Stimulated activated CD4-positive, alpha-beta T cell treated with anti-CD3 and anti-CD28 coated beads, TNF-alpha, amount 100 ng/mL, for 1 hour (primary cell): Measurements from ENCODE around the gene ALDOC.
"Not testable (repeated sequence)": the region's sequence is repeated elsewhere in the genome, so short reads cannot be mapped to it uniquely, and the experiment has no call there.

Experiments used
- DNase-seq, 3 donors: peaks; one replicate each; pipeline ENCODE4 v3.0.0-alpha.2; 2020; ENCODE audit warnings: low read depth in 3 of 3, low spot score in 1 of 3

The ALDOC gene

GRCh38 chr17:28584434-28584833, 7.7 kb upstream of the ALDOC start:
- DNase-seq: no peak

GRCh38 chr17:28582513-28582912, 5.8 kb upstream of the ALDOC start:
- DNase-seq: no peak

GRCh38 chr17:28580959-28581358, 4.3 kb upstream of the ALDOC start:
- no peak for DNase-seq

GRCh38 chr17:28579526-28579925, 2.8 kb upstream of the ALDOC start:
- DNase-seq: no peak

GRCh38 chr17:28578246-28579195, 1.8 kb upstream of the ALDOC start:
- no peak for DNase-seq

DNA sequence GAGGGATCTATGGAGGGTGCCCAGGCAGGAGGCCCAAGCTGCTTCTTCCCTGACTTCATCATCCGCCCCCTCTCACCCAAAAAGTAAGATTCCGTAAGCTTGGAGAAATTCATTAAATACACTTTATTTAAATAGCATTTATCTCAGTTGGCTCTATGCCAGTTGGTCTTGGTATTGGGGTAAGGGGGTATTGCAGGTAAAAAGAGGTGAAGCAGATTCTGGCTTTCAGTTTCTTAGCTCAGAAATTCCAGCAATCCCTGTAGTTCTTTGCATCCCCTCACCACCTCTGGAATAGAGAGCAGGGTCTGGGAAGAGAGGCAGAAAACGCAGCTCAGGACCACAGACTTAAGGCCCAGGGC, 750 bp upstream of the ALDOC start:
- no peak for DNase-seq

DNA sequence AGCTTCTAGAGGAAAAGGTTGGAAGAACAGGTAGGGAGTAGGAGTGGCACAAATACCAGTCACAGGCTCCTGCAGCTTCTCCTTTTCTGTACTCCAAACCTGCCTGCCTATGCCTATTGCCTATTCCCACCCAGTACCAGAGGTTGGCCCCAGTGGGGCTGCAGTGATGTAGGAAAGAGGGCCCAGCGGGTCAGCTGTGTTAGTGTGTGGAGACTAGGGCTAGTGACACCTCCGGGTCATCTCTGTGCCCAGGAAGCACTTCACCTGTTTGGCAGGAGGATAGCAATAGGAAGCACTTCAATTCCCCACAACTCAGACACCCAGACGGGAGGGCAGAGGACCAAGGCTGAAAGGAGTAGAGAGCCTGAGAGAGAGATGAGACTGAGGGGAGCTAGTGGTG, 679 bp downstream of the ALDOC start:
- DNase-seq: not testable (repeated sequence)

DNA sequence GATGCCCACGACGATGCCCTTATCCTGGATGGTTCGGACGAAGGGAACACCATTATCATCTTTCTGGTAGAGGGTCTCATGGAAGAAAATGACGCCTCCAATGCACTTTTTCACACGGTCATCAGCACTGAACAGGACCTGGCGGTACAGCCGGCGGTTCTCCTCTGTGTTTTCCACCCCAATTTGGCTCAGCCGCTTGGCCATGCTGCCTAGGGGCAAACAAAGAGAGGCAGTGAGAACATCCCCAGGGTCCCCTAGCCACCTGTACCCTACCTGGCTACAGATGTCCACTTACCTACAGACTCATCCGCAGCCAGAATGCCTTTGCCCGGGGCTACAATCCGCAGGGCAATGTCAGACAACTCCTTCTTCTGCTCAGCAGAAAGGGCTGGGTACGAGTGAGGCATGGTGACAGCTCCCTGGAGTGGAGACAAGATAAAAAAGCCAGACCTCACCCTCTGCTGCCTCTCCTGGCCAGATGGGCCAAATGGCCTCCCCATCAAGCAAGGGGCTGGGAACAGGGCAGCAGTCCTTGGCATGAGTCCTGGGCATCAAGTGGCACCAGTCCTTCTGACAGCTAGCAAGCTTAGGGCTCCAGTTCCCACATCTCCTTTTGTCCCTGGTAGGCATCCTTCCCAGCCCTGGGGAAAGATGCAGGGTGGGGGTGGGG, 1.4 kb downstream of the ALDOC start:
- DNase-seq: no peak

- DNase-seq: no peak
Observed at GRCh38 chr17:28574526-28574925, 2.2 kb downstream of the ALDOC start.

DNA sequence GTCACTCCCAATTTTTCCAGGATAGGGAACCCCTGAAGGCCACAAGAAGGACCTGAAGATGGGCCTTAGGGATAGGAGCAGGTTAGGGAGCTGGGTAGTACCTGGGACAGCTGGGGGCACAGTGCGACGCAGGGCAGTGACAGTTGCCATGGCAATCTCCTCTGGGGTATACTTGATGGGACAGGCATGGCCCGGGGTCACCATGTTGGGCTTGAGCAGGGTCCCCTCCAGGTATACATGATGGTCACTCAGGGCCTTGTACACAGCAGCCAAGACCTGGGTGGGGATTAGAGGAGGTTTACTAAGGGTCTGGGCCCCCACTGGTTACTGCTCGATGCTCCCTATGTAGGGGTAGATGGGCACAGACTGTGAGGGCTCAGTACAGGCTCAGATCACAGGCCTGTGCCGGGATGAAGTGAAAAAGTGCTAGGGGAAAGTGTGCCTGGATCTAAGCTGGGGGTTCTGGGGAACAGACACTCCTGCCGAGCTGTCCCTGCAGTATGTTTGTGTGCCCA, 2.7 kb downstream of the ALDOC start:
- no peak for DNase-seq

- DNase-seq: no peak
Observed at GRCh38 chr17:28573521-28573920, 3.2 kb downstream of the ALDOC start.

DNA sequence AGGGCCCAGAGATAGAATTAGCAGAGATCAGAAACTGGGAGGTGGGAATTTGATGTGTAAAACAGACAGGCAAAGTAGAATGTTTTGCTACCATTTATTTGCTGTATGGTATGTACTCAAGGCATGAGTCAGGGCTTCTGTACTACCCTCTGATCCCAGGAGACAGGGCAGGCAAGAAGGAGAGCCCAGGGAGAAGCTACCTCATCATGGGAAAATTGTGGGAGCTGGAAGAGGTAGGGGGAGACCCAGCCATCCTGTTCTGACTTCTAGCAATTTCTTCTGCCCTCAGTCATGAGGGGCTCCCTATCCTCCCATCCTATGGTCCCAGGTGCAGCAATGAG, 3.7 kb downstream of the ALDOC start:
- no peak for DNase-seq

GRCh38 chr17:28572259-28573039, 4.2 kb downstream of the ALDOC start:
- DNase-seq: no peak

DNA sequence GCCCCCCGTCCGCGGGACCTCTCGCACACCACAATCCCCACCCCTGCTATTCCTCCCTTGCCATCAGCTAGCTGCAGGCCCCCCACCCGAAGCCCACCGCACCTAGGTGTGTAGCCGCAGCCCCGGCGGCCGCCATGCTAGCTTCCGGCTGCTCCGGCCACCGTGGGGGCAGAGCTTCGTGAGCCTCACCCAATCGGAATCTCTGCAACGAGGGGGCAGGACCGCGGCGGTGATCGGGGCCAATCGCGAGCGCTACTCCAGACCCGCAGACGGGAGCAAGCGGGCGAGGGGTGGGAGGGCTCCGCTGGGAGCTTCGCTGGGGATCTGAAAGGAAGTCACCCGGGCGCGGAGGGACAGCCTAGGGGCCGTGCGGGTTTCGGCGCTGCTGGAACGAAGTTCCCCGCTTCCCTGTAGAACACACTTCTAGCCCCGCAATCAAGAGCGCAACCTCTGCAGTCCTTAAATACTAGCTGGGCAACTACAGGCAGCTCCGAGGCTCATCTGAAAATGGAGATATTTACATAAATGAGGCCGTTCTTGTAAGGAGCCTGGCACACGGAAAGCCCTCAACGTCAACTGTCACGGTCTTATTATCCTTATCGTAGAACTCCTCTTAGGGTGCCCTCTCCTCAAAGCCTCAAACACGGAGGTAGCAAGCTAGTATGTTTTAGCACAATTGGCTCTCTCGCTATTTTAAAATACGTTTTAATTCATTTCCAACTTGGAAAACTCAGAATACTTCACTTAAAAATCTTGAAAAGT, 5.2 kb downstream of the ALDOC start, which contains the start of gene PIGS:
Gene PIGS (minus strand): TSS at position 164 of the 762 bp plus-strand sequence. CDS start 28 bp downstream, at position 136.
- DNase-seq: peak; percentile 69 to 81 (median 81)

GRCh38 chr17:28570716-28571360, 5.9 kb downstream of the ALDOC start:
- peak in 1 of 3 donors; percentile 30 for DNase-seq

DNA sequence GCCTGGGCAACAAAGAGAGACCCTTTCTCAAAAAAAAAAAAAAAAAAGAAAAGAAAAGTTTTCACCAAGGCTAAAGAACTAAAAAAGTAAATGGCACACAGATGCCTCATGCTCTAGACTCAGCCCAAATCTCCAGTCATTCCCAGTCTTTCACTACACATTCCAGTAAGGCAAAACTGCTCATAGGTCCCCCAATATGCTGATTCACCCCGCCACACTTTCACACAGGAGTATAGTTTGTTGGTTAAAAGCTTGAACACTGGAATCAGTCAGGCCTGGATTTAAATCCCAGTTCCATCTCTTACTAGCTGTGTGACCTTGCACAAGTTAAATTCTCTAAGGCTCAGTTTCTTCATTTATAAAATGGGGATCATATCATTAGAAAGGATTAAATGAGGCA, 7.2 kb downstream of the ALDOC start:
- no peak for DNase-seq

GRCh38 chr17:28567604-28568003, 9.1 kb downstream of the ALDOC start:
- no peak for DNase-seq

DNA sequence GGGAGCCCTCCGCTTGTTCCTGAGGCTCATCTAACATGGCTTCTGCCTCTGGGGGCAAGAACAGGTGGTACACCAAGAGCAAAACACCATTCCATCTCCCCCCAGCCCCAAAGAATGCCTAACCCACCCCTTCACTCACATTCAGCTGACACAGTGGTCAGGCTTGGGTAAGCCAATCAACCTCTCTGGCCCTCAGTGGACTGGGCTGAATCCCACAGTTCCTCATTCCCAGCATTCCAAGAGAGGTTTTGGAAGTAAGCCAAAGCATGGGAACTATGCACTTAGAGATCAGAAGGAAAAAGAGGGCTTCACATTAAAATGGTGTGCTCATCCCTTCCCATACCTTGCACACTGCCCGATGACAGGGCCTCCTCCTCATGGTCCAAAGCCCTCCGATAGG, 13.2 kb downstream of the ALDOC start:
- no peak for DNase-seq

- no peak for DNase-seq
Observed at GRCh38 chr17:28555022-28555421, 21.7 kb downstream of the ALDOC start.

DNA sequence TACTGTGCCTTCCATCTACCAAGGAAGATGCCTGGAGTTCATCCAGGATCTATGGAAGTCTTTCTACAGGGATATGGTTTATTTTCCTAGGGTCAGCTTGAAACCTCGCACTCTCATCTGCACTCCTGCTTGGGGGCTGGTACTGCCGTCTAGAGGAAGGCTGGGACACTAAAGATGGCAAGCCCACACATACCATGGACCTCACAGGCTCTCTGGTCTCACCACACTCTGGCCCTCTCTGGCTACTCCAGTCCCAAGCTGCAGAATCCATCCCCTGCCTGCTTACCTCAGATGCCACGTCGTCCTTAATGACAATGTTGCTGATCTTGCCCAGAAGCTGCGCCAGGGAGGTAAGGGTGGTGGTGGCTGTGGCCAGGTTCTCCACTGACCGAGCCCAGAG, 22.1 kb downstream of the ALDOC start:
- no peak for DNase-seq
